Tibial nerve (tissue), 3 donors: ENCODE results near the gene OTUD1.

Experiments used
- CTCF ChIP-seq, 5 experiments: fragments of 200-600 bp in 3 of 5; fragments of 450-650 bp in 2 of 5; sonication (generic) in 3 of 5; IDR thresholded peaks; one replicate each; pipeline ENCODE4 v1.5.1; 2016 to 2019; ENCODE audit warnings: antibody characterized with exemption in 5 of 5, mild to moderate bottlenecking in 3 of 5, moderate library complexity in 2 of 5
- POLR2A ChIP-seq, 2 donors: fragments of 450-650 bp; IDR thresholded peaks; one replicate each; pipeline ENCODE4 v1.6.1; 2017; ENCODE audit warnings: antibody characterized with exemption in 2 of 2, mild to moderate bottlenecking in 2 of 2, moderate library complexity in 2 of 2

- no peak for TF ChIP-seq CTCF (IDR thresholded peaks at IDR 0.05)
- TF ChIP-seq POLR2A (IDR thresholded peaks at IDR 0.05) = no peak
These were observed 30.8 kb downstream of the OTUD1 start for GRCh38 chr10:23469596-23470237.
